ENCODE data around the gene UBE4B. TPM values are rescaled to one million over a fixed set of nuclear protein-coding genes. Genes with fewer than 3 reads are reported as not detected.
"Not testable (repeated sequence)": the region's sequence is repeated elsewhere in the genome, so short reads cannot be mapped to it uniquely, and the experiment has no call there.

UBE4B gene
- total and polyA plus RNA-seq, 10 of the 15 experiments (the other 5 are each of a cell fraction or from before 2014, with no cell fraction given): 2.9 to 32.6 (median 20.7) TPM

DNA sequence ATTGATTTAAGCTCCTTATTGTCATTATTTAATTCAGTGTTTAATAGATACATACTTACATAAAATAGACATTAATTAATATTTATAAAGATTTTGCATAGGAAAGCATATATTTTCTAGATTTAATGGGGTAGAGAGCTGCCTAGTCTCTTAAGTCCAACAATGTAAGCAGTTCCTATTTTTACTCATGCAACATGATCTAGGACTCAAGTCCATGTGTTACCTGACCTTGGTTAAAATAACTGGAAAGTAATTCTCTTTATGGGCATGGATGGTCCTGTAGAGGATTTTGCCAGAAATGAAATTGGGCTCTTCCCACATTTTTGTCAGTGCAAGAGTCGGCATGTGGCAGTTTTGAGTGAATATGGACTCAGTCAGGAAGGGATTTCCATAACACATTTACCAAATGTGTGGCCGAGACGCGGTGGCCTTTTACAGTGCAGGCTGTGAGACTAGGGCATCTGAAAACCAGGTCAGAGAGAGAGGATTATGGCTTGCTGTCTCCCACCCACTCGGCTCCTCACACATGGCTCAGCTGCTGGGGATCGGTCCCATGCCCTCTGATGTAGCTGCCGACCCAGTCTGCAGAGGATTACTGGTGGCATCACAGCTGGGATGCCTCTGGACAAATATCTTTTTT, 171.4 kb downstream of the UBE4B start (continued):
- TF ChIP-seq, protein P1, sequence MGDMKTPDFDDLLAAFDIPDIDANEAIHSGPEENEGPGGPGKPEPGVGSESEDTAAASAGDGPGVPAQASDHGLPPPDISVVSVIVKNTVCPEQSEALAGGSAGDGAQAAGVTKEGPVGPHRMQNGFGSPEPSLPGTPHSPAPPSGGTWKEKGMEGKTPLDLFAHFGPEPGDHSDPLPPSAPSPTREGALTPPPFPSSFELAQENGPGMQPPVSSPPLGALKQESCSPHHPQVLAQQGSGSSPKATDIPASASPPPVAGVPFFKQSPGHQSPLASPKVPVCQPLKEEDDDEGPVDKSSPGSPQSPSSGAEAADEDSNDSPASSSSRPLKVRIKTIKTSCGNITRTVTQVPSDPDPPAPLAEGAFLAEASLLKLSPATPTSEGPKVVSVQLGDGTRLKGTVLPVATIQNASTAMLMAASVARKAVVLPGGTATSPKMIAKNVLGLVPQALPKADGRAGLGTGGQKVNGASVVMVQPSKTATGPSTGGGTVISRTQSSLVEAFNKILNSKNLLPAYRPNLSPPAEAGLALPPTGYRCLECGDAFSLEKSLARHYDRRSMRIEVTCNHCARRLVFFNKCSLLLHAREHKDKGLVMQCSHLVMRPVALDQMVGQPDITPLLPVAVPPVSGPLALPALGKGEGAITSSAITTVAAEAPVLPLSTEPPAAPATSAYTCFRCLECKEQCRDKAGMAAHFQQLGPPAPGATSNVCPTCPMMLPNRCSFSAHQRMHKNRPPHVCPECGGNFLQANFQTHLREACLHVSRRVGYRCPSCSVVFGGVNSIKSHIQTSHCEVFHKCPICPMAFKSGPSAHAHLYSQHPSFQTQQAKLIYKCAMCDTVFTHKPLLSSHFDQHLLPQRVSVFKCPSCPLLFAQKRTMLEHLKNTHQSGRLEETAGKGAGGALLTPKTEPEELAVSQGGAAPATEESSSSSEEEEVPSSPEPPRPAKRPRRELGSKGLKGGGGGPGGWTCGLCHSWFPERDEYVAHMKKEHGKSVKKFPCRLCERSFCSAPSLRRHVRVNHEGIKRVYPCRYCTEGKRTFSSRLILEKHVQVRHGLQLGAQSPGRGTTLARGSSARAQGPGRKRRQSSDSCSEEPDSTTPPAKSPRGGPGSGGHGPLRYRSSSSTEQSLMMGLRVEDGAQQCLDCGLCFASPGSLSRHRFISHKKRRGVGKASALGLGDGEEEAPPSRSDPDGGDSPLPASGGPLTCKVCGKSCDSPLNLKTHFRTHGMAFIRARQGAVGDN (IDR thresholded peaks at IDR 0.05): no peak
- TF ChIP-seq RCOR1 (conservative IDR thresholded peaks at IDR 0.05; ENCODE audit: low read depth, low read length) (no peak), CBX5 (IDR thresholded peaks at IDR 0.05; ENCODE audit: low read depth) (no peak), EED (IDR thresholded peaks at IDR 0.05; ENCODE audit: low read depth) (no peak)

DNA sequence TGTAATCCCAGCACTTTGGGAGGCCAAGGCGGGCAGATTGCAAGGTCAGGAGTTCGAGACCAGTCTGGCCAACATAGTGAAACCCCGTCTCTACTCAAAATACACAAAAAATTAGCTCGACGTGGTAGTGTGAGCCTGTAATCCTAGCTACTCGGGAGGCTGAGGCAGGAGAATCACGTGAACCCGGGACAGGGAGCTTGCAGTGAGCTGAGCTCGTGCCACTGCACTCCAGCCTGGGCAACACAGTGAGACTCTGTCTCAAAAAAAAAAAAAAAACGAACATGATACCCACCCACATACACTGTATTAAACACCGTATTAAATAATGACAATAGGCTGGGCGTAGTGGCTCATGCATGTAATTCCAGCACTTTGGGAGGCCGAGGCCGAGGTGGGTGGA, 172.4 kb downstream of the UBE4B start:
- H4K20me1 ChIP-seq (ENCODE audit: control insufficient read depth, insufficient read depth); H3K27ac ChIP-seq (ENCODE audit: control insufficient read depth, insufficient read depth); H2AFZ ChIP-seq (ENCODE audit: control insufficient read depth, low read depth, low read length); ATAC-seq; BruUV-seq (replicated peaks); H3K9me3 ChIP-seq (replicated peaks; ENCODE audit: control insufficient read depth, insufficient read depth, low read length); H3K9ac ChIP-seq (ENCODE audit: control insufficient read depth, insufficient read depth, low read length); DNase-seq (ENCODE audit: low read depth, low spot score); H3K27me3 ChIP-seq (replicated peaks in 1 of 2; ENCODE audit: control insufficient read depth in 2 of 2, insufficient read depth in 2 of 2, low read length in 1 of 2); H3K79me2 ChIP-seq (ENCODE audit: control insufficient read depth, insufficient read depth, low read length); H3K4me1 ChIP-seq (ENCODE audit: control insufficient read depth, insufficient read depth, low read length); H3K4me2 ChIP-seq (ENCODE audit: control insufficient read depth, insufficient read depth); in situ Hi-C loops (cut with MboI); H3K36me3 ChIP-seq (ENCODE audit: control insufficient read depth in 2 of 2, insufficient read depth in 2 of 2, low read length in 1 of 2); intact Hi-C loops (cut with micrococcal nuclease; ENCODE audit: unreplicated experiment); H3K4me3 ChIP-seq; FAIRE-seq: not testable (repeated sequence)
- CTCF ChIA-PET: interaction anchor here (1.9 kb wide), 1 partner anchor 133 kb away, joined by 7 read pairs; no protein-coding TSS in a partner anchor
- 44% methylated on average over 14 of the region's 14 CpGs for WGBS (ENCODE audit: insufficient coverage, insufficient replicate concordance, low lambda C conversion rate, missing lambda C conversion rate)
- SMC1A ChIA-PET (ENCODE audit: uncharacterized antibody, unreplicated experiment): interaction anchor here (1.1 kb wide), 1 partner anchor 133 kb away, joined by 3 read pairs; no protein-coding TSS in a partner anchor
- POLR2A ChIA-PET: interaction anchor here (0.6 kb wide), 1 partner anchor 14 kb away, joined by 3 read pairs; no protein-coding TSS in a partner anchor
- RAD21 ChIA-PET (ENCODE audit: unreplicated experiment): interaction anchor here (0.7 kb wide), 1 partner anchor 279 kb away, joined by 3 read pairs; no protein-coding TSS in a partner anchor
